ENCODE measurements around the gene CHTF18.

- TF ChIP-seq CTCF (IDR thresholded peaks at IDR 0.05; ENCODE audit: low read depth, low read length, poor library complexity, severe bottlenecking), result no peak
- no peak for TF ChIP-seq EZH2phosphoT487 (IDR thresholded peaks at IDR 0.05; ENCODE audit: borderline replicate concordance, low read length)
Measured at GRCh38 chr16:832652-833336, 44.4 kb downstream of the CHTF18 start.
